GM19025 (cell line): ENCODE results near the gene USP34.

Experiments used
- ATAC-seq: cut with Tn5 transposase; IDR thresholded peaks from one replicate; pipeline ENCODE4 v1.9.1; 2021; ENCODE audit warnings: mild to moderate bottlenecking, low read depth, moderate library complexity; ENCODE audit not compliant: unreplicated experiment

USP34 gene

DNA sequence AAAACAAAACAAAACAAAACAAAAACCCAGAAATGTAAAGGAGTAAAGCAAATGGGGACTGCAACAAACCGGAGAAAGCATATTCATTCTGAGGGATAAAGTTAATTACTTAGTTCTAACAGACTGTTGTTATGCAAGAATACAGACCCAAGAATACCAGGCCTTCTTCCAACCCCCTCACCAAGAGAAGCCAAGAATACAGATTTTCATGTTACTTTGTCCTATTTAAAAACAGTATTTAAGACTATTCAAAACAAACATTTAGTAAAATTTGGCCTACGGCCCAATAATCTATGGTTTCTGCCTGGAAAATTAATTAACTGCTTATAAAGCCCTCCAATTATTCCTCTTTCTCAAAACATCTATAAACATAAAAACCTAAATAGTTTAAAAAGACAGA is 91.4 kb downstream of the USP34 start:
- ATAC-seq: no peak

GRCh38 chr2:61378281-61378680 is 92.6 kb downstream of the USP34 start:
- ATAC-seq: no peak

GRCh38 chr2:61377046-61377445 is 93.8 kb downstream of the USP34 start:
- ATAC-seq: no peak

GRCh38 chr2:61376211-61376610 is 94.7 kb downstream of the USP34 start:
- no peak for ATAC-seq

DNA sequence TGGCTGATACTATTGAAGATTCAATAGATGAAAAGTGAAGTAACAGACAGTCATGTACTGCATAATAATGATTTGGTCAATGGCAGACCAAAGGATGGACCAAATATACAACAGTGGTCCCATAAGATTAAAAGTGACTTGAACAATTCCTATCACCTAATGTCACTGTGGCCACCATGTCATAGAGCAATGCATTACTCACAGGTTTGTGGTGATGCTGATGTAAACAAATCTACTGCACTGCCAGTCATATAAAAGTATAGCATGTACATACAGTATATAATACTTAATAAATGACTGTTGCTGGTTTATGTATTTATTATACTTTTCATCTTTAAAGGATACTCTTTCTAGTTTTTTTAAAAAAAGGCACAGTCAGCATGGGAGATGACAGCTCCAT is 99.9 kb downstream of the USP34 start:
- ATAC-seq: no peak

DNA sequence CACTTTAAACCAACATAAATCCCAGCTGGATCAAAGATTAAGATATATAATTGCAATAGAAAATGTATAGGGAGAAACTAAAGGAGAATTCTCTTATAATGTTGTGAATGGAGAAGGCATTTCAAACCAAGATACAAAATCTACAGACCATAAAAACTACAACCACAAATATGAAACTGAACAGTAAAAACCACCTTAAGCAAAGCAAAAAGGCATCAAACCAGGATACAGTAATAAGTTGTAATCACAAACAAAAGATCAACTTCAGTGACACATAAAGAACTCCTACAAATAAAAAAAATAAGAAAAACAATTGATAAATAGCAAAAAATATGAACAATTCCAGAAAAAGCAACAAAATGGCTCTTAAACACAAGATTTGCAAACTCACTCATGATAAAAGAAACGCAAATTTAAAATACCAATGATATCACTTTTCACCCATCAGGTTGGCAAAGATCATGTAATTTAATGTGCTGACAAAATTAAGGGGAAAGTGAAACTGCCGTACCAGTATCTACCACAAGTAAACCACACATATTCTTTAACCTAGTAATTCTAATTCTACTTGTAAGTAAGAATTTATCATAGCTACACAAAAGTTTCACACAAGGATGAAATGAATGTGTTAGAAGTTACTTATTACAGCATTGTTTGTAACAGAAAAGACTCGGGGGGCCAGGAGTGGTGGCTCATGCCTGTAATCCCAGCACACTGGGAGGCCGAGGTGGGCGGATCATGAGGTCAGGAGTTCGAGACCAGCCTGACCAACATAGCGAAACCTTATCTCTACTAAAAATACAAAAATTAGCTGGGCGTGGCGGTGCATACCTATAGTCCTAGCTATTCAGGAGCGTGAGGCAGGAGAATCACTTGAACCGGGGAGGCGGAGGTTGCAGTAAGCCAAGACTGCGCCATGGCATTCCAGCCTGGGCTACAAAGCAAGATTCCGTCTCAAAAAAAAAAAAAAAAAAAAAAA is 101.9 kb downstream of the USP34 start:
- ATAC-seq: no peak

- no peak for ATAC-seq
Measured at GRCh38 chr2:61367177-61367576, 103.7 kb downstream of the USP34 start.

GRCh38 chr2:61363580-61363979 is 107.3 kb downstream of the USP34 start:
- ATAC-seq: no peak

DNA sequence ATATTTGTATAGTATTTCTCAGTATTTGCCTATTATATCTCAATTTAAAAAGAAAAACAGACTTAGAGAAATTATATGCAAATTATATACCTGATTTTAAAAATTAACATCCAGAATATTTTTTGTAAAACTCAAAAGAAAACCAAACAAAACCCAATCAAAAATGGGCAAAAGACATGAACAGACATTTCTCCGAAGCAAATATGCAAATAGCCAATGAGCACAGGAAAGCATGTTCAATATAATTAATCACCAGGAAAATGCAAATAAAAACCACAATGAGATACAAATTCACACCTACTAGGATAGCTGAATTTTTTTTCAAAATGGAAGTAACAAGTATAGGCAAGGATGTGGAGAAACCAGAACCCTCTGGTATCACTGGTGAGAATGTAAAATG is 108.0 kb downstream of the USP34 start:
- ATAC-seq: no peak

DNA sequence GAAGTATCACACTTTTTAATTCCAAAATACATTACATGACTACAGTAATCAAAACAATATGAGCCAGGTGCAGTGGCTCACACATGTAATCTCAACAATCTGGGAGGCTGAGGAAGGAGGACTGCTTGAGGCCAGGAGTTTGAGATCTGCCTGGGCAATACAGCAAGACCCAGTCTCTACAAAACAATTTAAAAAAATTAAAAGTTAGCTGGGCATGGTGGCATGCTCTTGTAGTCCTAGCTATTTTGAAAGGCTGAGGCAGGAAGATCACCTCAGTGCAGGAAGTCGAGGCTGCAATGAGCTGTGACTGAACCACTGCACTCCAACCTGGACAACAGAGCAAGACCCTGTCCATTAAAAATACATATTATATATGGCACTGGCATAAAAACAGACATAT is 109.8 kb downstream of the USP34 start:
- no peak for ATAC-seq

- ATAC-seq: no peak
Measured at GRCh38 chr2:61359058-61359457, 111.8 kb downstream of the USP34 start.

DNA sequence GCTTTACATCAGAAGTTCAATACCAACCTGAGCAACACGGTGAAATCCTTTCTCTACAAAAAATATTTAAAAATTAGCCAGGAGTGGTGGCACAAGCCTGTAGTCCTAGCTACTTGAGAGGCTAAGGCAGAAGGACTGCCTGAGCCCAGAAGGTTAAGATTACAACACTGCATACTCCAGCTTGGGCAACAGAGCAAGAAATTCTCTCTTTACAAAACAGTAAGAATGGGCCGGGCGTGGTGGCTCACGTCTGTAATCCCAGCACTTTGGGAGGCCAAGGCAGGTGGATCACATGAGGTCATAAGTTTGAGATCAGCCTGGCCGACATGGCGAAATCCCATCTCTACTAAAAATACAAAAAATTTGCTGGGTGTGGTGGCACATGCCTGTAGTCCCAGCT is 113.2 kb downstream of the USP34 start:
- ATAC-seq: no peak

DNA sequence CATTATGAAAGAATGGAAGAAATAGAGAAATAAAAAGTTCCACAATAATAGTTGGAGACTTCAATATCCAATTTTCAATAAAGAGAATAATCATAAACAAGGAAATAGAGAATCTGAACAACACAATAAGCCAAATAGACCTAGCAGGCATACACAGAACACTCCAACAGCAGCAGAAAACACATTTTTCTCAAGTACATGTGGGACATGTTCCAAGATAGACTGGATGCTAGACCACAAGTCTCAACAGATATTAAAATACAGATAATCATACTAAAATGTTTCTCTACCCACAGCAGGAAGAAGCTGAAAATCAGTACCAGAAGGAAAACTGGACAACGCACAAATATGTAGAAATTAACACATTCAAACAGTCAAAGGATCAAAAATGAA is 113.9 kb downstream of the USP34 start:
- no peak for ATAC-seq

DNA sequence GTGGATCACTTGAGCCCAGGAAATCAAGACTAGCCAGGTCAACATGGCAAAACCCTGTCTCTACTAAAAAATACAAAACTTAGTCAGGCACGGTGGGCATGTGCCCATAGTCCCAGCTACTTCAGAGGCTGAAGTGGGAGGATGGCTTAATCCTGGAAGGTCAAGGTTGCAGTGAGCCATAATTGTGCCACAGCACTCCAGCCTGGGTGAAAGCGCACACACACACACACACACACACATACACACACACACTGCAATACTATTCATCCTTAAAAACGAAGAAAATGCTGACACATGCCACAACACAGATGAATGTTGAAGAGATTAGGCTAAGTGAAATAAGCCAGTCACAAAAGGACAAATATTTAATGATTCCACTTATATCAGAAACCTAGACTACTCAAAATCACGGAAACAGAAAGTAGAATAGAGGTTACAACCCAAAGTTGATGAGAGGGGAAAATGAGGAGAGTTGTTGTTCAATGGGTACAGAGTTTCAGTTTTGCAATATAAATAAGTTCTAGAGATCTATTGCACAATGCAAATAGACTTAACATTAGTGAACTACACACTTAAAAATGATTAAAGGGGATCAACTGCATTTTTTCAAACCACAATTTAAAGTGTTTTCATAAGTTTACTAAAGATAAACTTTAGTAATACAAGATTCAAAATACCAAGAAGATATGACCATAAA is 114.5 kb downstream of the USP34 start:
- ATAC-seq: no peak

GRCh38 chr2:61354543-61355197 is 116.2 kb downstream of the USP34 start:
- ATAC-seq: no peak

GRCh38 chr2:61353909-61354308 is 117.0 kb downstream of the USP34 start:
- no peak for ATAC-seq

GRCh38 chr2:61350777-61351176 is 120.1 kb downstream of the USP34 start:
- no peak for ATAC-seq

- ATAC-seq: no peak
Measured at GRCh38 chr2:61343141-61343540, 127.7 kb downstream of the USP34 start.

GRCh38 chr2:61340242-61340641 is 130.6 kb downstream of the USP34 start:
- ATAC-seq: no peak

GRCh38 chr2:61338447-61338846 is 132.4 kb downstream of the USP34 start:
- no peak for ATAC-seq

GRCh38 chr2:61335187-61335586 is 135.7 kb downstream of the USP34 start:
- no peak for ATAC-seq
